Mesendoderm (in vitro differentiated cells): ENCODE results near the gene RNU6-9.

Experiments
- small RNA-seq: library from polyadenylated mRNA; stranded (forward); fragments of <200 nt; extraction: miRNeasy Mini kit (QIAGEN cat#:217004); gene quantifications from one replicate; pipeline ENCODE3, GENCODE V24; 2013; ENCODE audit not compliant: insufficient read depth

RNU6-9 gene

Small RNAs within 50 kb of the gene (small RNA-seq; reads per million reads assigned to genes)
- 0.90 reads per million for gene RNU6-9
